Left ventricle myocardium inferior (tissue), 1 donor: ENCODE measurements around the gene SLC22A12. TPM values are rescaled to one million over a fixed set of nuclear protein-coding genes. Genes with fewer than 3 reads are reported as not detected.

ENCODE experiments used
- DNase-seq: peaks from one replicate; pipeline ENCODE4 v3.0.0-alpha.2; 2020
- H3K27ac ChIP-seq: fragments of 200-600 bp; replicated peaks from 2 replicates; pipeline ENCODE4 v1.8.0; 2021
- H3K27me3 ChIP-seq: fragments of 200-600 bp; 2 replicates; pipeline ENCODE4 v1.8.0; 2021; ENCODE audit warnings: low read depth
- H3K36me3 ChIP-seq: fragments of 200-600 bp; 2 replicates; pipeline ENCODE4 v1.8.0; 2021
- H3K4me1 ChIP-seq: fragments of 200-600 bp; 2 replicates; pipeline ENCODE4 v1.8.0; 2021
- H3K4me3 ChIP-seq: fragments of 200-600 bp; 2 replicates; pipeline ENCODE4 v1.8.0; 2021; ENCODE audit warnings: mild to moderate bottlenecking, moderate library complexity
- H3K9me3 ChIP-seq: fragments of 200-600 bp; replicated peaks from 2 replicates; pipeline ENCODE4 v1.8.0; 2021
- CTCF ChIP-seq: fragments of 200-600 bp; IDR thresholded peaks from 2 replicates; pipeline ENCODE4 v1.8.0; 2021; ENCODE audit warnings: antibody characterized with exemption, mild to moderate bottlenecking, borderline replicate concordance
- intact Hi-C: fragments of 100-400 bp; cut with micrococcal nuclease; formaldehyde crosslinking; loops from one replicate; pipeline ENCODE4 v1.11.0; 2022
- long read RNA-seq: library from polyadenylated mRNA; unstranded; transcript quantifications from one replicate; pipeline ENCODE4 v2.0.0, GENCODE V29; 2021
- total RNA-seq: library from RNA; stranded (reverse); fragmentation: NEBNext Ultra II Directional; extraction: Animal tissue kit (Norgen Biotek cat#: 25700); gene quantifications from one replicate; pipeline ENCODE4 v1.2.1, GENCODE V29; 2021
- donor health status: DM: no; HTN: yes; CAD: no; lungs with severe emphysema.

SLC22A12 gene
- not detected for total RNA-seq
- long read RNA-seq: 0 reads

GRCh38 chr11:64590763-64591221 lies at the start of gene SLC22A12:
Gene SLC22A12 (plus strand): TSS chr11:64591220. CDS start chr11:64591557, 337 bp downstream.
- H3K27me3 ChIP-seq: peaks cover 32% of the 10 kb centered on the region
- no peaks in the 10 kb centered on the region for H3K36me3 ChIP-seq
- no peak within 1 kb of the TSS for H3K4me3 ChIP-seq
- TF ChIP-seq CTCF: no peak
- peak; percentile 4 for DNase-seq
- intact Hi-C loops: no loop called here
- H3K9me3 ChIP-seq: peaks cover 27% of the 10 kb centered on the region
- H3K4me1 ChIP-seq: no peaks in the 10 kb centered on the region
- H3K27ac ChIP-seq: no peak within 1 kb of the TSS

GRCh38 chr11:64542172-64543125 lies 48.6 kb upstream of the SLC22A12 start:
- no peak for TF ChIP-seq CTCF
- Histone ChIP-seq H3K4me1 (no peaks in the 10 kb centered on the region), H3K27me3 (peaks cover 68% of the 10 kb centered on the region), H3K27ac (no peak overlapping the region), H3K4me3 (no peak overlapping the region), H3K36me3 (no peaks in the 10 kb centered on the region), H3K9me3 (no peaks in the 10 kb centered on the region)
- DNase-seq: no peak
- intact Hi-C loops: no loop called here

GRCh38 chr11:64543818-64544217 lies 47.2 kb upstream of the SLC22A12 start:
- H3K9me3 ChIP-seq: no peaks in the 10 kb centered on the region
- intact Hi-C loops: no loop called here
- no peak for DNase-seq
- H3K27ac ChIP-seq: no peak overlapping the region
- H3K4me3 ChIP-seq: no peak overlapping the region
- peaks cover 70% of the 10 kb centered on the region for H3K27me3 ChIP-seq
- TF ChIP-seq CTCF: no peak
- no peaks in the 10 kb centered on the region for H3K36me3 ChIP-seq
- H3K4me1 ChIP-seq: no peaks in the 10 kb centered on the region

- Histone ChIP-seq H3K36me3 (no peaks in the 10 kb centered on the region), H3K4me3 (no peak overlapping the region), H3K9me3 (no peaks in the 10 kb centered on the region), H3K4me1 (no peaks in the 10 kb centered on the region), H3K27ac (no peak overlapping the region), H3K27me3 (peaks cover 70% of the 10 kb centered on the region)
- no peak for TF ChIP-seq CTCF
- intact Hi-C loops: no loop called here
- no peak for DNase-seq
Measured at GRCh38 chr11:64544616-64545296, 46.3 kb upstream of the SLC22A12 start.

GRCh38 chr11:64545619-64546018 lies 45.4 kb upstream of the SLC22A12 start:
- peaks cover 64% of the 10 kb centered on the region for H3K27me3 ChIP-seq
- intact Hi-C loops: no loop called here
- no peaks in the 10 kb centered on the region for H3K4me1 ChIP-seq
- no peak for TF ChIP-seq CTCF
- H3K9me3 ChIP-seq: no peaks in the 10 kb centered on the region
- H3K27ac ChIP-seq: no peak overlapping the region
- no peaks in the 10 kb centered on the region for H3K36me3 ChIP-seq
- no peak for DNase-seq
- no peak overlapping the region for H3K4me3 ChIP-seq
